Keratinocyte (primary cell): ENCODE results near the gene SLC13A1. TPM values are rescaled to one million over a fixed set of nuclear protein-coding genes. Genes with fewer than 3 reads are reported as not detected.

Experiments used
- DNase-seq: peaks from one replicate; pipeline ENCODE4 v3.0.0-alpha.2; 2011; ENCODE audit warnings: low read depth, missing footprints, low spot score
- FAIRE-seq: peaks from 2 replicates; lab custom pipeline; 2011; peaks lifted over from hg19 to GRCh38; lab: Jason Lieb, UNC
- H2AFZ ChIP-seq: 2 replicates; pipeline ENCODE4 v1.6.0; 2012; ENCODE audit warnings: low read length, control low read depth, inconsistent platforms; ENCODE audit not compliant: control insufficient read depth
- H3K27ac ChIP-seq: 2 replicates; pipeline ENCODE4 v1.5.1; 2011; ENCODE audit warnings: low read length; ENCODE audit not compliant: control insufficient read depth, insufficient read depth
- H3K27me3 ChIP-seq: 3 replicates; pipeline ENCODE4 v1.6.0; 2011; ENCODE audit warnings: low read length; ENCODE audit not compliant: control insufficient read depth, insufficient read depth; ENCODE audit errors: extremely low read depth
- H3K36me3 ChIP-seq, 2 experiments: 2 replicates in 1 of 2; 3 replicates in 1 of 2; pipeline ENCODE4 v1.5.1; 2011; ENCODE audit warnings: low read length in 2 of 2, mild to moderate bottlenecking in 1 of 2; ENCODE audit not compliant: control insufficient read depth in 2 of 2, insufficient read depth in 2 of 2; ENCODE audit errors: extremely low read depth in 1 of 2
- H3K4me1 ChIP-seq: 3 replicates; pipeline ENCODE4 v1.5.1; 2011; ENCODE audit warnings: low read length; ENCODE audit not compliant: control insufficient read depth, insufficient read depth; ENCODE audit errors: extremely low read depth
- H3K4me2 ChIP-seq: 3 replicates; pipeline ENCODE4 v1.6.0; 2011; ENCODE audit warnings: low read depth, low read length; ENCODE audit not compliant: control insufficient read depth, insufficient read depth; ENCODE audit errors: extremely low read depth
- H3K4me3 ChIP-seq, 3 experiments: fragments of 200-600 bp in 1 of 3; sonication (generic) in 1 of 3; 2 replicates in 2 of 3; 3 replicates in 1 of 3; pipeline ENCODE4 v1.5.1; 2011 to 2016; ENCODE audit warnings: low read length in 3 of 3, mild to moderate bottlenecking in 3 of 3, control low read depth in 2 of 3, inconsistent platforms in 1 of 3, low read depth in 1 of 3, mixed read lengths in 1 of 3, mixed run types in 1 of 3, moderate library complexity in 1 of 3; ENCODE audit not compliant: control insufficient read depth in 2 of 3, insufficient read depth in 2 of 3; ENCODE audit errors: extremely low read depth in 1 of 3
- H3K79me2 ChIP-seq: 2 replicates; pipeline ENCODE4 v1.6.0; 2012; ENCODE audit warnings: low read length; ENCODE audit not compliant: control insufficient read depth, insufficient read depth
- H3K9ac ChIP-seq: 3 replicates; pipeline ENCODE4 v1.6.0; 2011; ENCODE audit warnings: low read length; ENCODE audit not compliant: control insufficient read depth, insufficient read depth; ENCODE audit errors: extremely low read depth
- H3K9me1 ChIP-seq: 3 replicates; pipeline ENCODE4 v1.6.0; 2011; ENCODE audit warnings: low read length; ENCODE audit not compliant: control insufficient read depth, insufficient read depth; ENCODE audit errors: extremely low read depth
- H3K9me3 ChIP-seq: 2 replicates; pipeline ENCODE4 v1.5.1; 2012; ENCODE audit warnings: low read depth, low read length; ENCODE audit not compliant: control insufficient read depth
- H4K20me1 ChIP-seq: 3 replicates; pipeline ENCODE4 v1.6.0; 2011; ENCODE audit warnings: low read length; ENCODE audit not compliant: control insufficient read depth, insufficient read depth; ENCODE audit errors: extremely low read depth
- CTCF ChIP-seq, 3 experiments: IDR thresholded peaks in 1 of 3; conservative IDR thresholded peaks in 1 of 3; optimal IDR thresholded peaks in 1 of 3; 2 replicates in 2 of 3; 3 replicates in 1 of 3; pipeline versions ENCODE3 to v1.5.1; 2011; ENCODE audit warnings: low read length in 3 of 3, mild to moderate bottlenecking in 3 of 3, moderate library complexity in 2 of 3, control low read depth in 1 of 3, inconsistent platforms in 1 of 3; ENCODE audit not compliant: insufficient read depth in 2 of 3; ENCODE audit errors: extremely low read depth in 1 of 3
- EZH2 ChIP-seq: IDR thresholded peaks from one replicate; pipeline ENCODE4 v1.6.1; 2012; ENCODE audit warnings: inconsistent platforms, mild to moderate bottlenecking, low read length, moderate library complexity
- dilution Hi-C: fragments of 300-500 bp; cut with MboI; formaldehyde crosslinking; loops from one replicate; pipeline ENCODE4 v1.7.0; 2020; ENCODE audit warnings: low sequenced_read_pairs; ENCODE audit not compliant: extremely low pct_ligation_motif_present
- polyA plus RNA-seq, 5 experiments: library from polyadenylated mRNA; depleted of rRNA in 3 of 5; stranded (reverse) in 3 of 5; stranded (forward) in 1 of 5; unstranded in 1 of 5; fragments of >200 nt; gene quantifications; 1 replicate in 1 of 5; 2 replicates in 3 of 5; 3 replicates in 1 of 5; pipeline versions ENCODE4 v1.2.1 to v1.2.3, GENCODE V29; 2011 to 2012; ENCODE audit warnings: missing spikeins in 2 of 5, low read depth in 1 of 5, low replicate concordance in 1 of 5

The SLC13A1 gene
- polyA plus RNA-seq, 1 donor (not counting 4 experiments of a cell fraction or from before 2014, with no cell fraction given): not detected

DNA sequence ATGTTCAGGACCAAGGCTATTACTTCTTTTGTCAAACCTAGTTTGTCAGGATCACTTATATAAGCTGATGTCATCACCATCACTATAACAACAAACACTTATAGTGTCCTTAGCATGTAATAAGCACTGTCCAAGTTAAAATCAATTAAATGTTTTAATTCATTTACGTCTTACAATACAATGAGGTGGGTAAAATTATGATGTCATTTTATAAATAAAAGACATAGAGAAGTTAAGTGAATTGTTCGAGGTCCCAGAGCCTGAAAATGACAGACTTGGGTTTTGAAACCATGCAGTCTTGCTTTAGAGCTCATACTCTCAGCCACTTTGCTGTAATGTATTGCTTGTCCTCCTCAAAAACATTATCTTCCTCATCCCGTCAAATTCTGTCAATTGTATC lies 48.3 kb downstream of the SLC13A1 start:
- dilution Hi-C loops: no loop called here
- no peaks in the 10 kb centered on the region for H3K9me3 ChIP-seq
- no peaks in the 10 kb centered on the region for H4K20me1 ChIP-seq
- H3K36me3 ChIP-seq: no peaks in the 10 kb centered on the region
- TF ChIP-seq CTCF (optimal IDR thresholded peaks at IDR 0.05 in 1 of 3, IDR thresholded peaks at IDR 0.05 in 1 of 3, conservative IDR thresholded peaks at IDR 0.05 in 1 of 3; ENCODE audit: extremely low read depth in 1 of 3, insufficient read depth in 2 of 3, low read length in 3 of 3) (no peak), EZH2 (no peak)
- no peaks in the 10 kb centered on the region for H3K79me2 ChIP-seq
- FAIRE-seq: no peak
- H3K9ac ChIP-seq: no peak overlapping the region
- H3K4me1 ChIP-seq: no peaks in the 10 kb centered on the region
- H3K27me3 ChIP-seq: no peaks in the 10 kb centered on the region
- no peak overlapping the region for H3K4me3 ChIP-seq
- no peaks in the 10 kb centered on the region for H3K9me1 ChIP-seq
- no peak for DNase-seq
- no peak overlapping the region for H3K4me2 ChIP-seq
- H2AFZ ChIP-seq: no peak overlapping the region
- H3K27ac ChIP-seq: no peak overlapping the region

GRCh38 chr7:123148813-123149212 lies 51.0 kb downstream of the SLC13A1 start:
- no peaks in the 10 kb centered on the region for H4K20me1 ChIP-seq
- TF ChIP-seq EZH2 (no peak), CTCF (optimal IDR thresholded peaks at IDR 0.05 in 1 of 3, IDR thresholded peaks at IDR 0.05 in 1 of 3, conservative IDR thresholded peaks at IDR 0.05 in 1 of 3; ENCODE audit: extremely low read depth in 1 of 3, insufficient read depth in 2 of 3, low read length in 3 of 3) (no peak)
- no peaks in the 10 kb centered on the region for H3K4me1 ChIP-seq
- H3K9me3 ChIP-seq: no peaks in the 10 kb centered on the region
- H3K9ac ChIP-seq: no peak overlapping the region
- dilution Hi-C loops: no loop called here
- H3K4me2 ChIP-seq: no peak overlapping the region
- no peaks in the 10 kb centered on the region for H3K79me2 ChIP-seq
- no peaks in the 10 kb centered on the region for H3K9me1 ChIP-seq
- H3K4me3 ChIP-seq: no peak overlapping the region
- H3K36me3 ChIP-seq: no peaks in the 10 kb centered on the region
- no peak overlapping the region for H2AFZ ChIP-seq
- FAIRE-seq (no peak), DNase-seq (no peak)
- no peaks in the 10 kb centered on the region for H3K27me3 ChIP-seq
- no peak overlapping the region for H3K27ac ChIP-seq
